SK-N-SH (cell line): ENCODE results near the gene ADGRB2.

ENCODE experiments used
- EP300 ChIP-seq, 2 experiments: IDR thresholded peaks; 2 replicates each; pipeline versions ENCODE4 v1.4.0 to v1.6.1; 2012; ENCODE audit warnings: borderline replicate concordance in 1 of 2, low read depth in 1 of 2, low read length in 1 of 2
- NFIC ChIP-seq: IDR thresholded peaks from 2 replicates; pipeline ENCODE4 v1.4.0; 2012; ENCODE audit warnings: borderline replicate concordance
- RAD21 ChIP-seq: IDR thresholded peaks from 2 replicates; pipeline ENCODE4 v1.6.1; 2012; ENCODE audit warnings: mild to moderate bottlenecking, low read length
- SMC3 ChIP-seq: IDR thresholded peaks from 2 replicates; pipeline ENCODE4 v1.6.1; 2012; ENCODE audit warnings: low read depth, low read length, improper control_type of control experiment
- TEAD4 ChIP-seq: IDR thresholded peaks from 2 replicates; pipeline ENCODE4 v1.4.0; 2012; ENCODE audit warnings: mild to moderate bottlenecking, borderline replicate concordance; ENCODE audit not compliant: insufficient read depth
- YY1 ChIP-seq: IDR thresholded peaks from 2 replicates; pipeline ENCODE4 v1.4.0; 2012; ENCODE audit warnings: low read depth, mild to moderate bottlenecking
- TF ChIP-seq, protein P1 (sequence below): fragments of 150-350 bp; IDR thresholded peaks from 2 replicates; pipeline ENCODE4 v1.6.1; 2016; ENCODE audit warnings: mild to moderate bottlenecking, low read depth, low read length
- TF ChIP-seq, protein P2 (sequence below): fragments of 200-600 bp; sonication (generic); IDR thresholded peaks from 2 replicates; pipeline ENCODE4 v1.6.1; 2017; ENCODE audit warnings: antibody characterized with exemption, mild to moderate bottlenecking, moderate library complexity

DNA sequence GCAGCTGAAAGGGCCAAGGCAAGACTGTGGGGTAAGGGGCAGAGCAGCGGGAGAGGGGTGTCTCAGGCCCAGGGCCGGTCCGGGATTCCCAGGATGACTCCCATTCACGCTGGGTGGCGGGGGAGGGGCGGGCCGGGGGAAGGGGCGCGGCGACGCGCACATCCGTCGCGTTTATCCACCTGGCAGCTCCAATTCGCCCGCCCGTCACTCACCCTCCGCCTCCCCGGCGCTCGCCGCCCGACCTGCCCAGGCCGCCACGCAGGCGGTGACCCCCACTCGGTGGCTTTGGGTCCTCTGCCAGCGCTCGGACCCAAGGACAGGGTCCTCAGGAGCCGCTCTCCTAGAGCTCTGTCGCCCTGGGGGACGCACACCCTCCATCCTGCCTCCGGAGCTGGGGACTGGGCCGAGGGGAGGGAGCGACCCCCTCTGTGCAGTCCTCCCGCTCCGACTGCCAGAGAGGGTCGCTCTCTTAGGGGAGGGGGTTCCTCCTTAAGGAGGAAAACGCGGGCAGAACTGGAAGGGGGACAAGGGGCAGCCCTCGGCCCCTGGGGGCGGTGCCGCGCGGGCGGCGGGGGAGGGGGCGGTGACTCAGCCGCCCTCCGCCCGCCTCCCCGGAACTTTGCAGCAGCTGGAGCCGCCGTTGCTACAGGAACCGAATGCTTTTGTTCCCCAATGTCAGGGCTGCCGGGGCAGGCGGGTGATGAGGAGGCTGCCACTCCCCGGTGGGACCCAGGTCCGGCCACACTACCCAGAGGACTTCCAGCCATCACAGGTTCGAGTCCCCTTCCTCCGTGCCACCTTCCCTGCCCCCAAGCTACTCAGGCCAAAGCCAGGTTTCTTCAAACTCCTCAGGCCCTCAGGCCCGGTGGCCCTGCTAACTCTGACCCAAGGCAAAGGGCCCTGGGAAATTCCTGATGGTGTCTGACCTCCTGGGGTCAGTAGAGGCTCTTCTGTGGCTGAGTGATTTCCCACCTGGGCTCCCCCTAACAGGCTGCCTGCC is 3.4 kb downstream of the ADGRB2 start:
- TF ChIP-seq, protein P1, sequence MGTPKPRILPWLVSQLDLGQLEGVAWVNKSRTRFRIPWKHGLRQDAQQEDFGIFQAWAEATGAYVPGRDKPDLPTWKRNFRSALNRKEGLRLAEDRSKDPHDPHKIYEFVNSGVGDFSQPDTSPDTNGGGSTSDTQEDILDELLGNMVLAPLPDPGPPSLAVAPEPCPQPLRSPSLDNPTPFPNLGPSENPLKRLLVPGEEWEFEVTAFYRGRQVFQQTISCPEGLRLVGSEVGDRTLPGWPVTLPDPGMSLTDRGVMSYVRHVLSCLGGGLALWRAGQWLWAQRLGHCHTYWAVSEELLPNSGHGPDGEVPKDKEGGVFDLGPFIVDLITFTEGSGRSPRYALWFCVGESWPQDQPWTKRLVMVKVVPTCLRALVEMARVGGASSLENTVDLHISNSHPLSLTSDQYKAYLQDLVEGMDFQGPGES = no peak
- TF ChIP-seq, protein P2, sequence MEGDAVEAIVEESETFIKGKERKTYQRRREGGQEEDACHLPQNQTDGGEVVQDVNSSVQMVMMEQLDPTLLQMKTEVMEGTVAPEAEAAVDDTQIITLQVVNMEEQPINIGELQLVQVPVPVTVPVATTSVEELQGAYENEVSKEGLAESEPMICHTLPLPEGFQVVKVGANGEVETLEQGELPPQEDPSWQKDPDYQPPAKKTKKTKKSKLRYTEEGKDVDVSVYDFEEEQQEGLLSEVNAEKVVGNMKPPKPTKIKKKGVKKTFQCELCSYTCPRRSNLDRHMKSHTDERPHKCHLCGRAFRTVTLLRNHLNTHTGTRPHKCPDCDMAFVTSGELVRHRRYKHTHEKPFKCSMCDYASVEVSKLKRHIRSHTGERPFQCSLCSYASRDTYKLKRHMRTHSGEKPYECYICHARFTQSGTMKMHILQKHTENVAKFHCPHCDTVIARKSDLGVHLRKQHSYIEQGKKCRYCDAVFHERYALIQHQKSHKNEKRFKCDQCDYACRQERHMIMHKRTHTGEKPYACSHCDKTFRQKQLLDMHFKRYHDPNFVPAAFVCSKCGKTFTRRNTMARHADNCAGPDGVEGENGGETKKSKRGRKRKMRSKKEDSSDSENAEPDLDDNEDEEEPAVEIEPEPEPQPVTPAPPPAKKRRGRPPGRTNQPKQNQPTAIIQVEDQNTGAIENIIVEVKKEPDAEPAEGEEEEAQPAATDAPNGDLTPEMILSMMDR = no peak
- TF ChIP-seq SMC3 (no peak), RAD21 (no peak), YY1 (no peak), NFIC (no peak), EP300 (IDR thresholded peaks at IDR 0.05; ENCODE audit: borderline replicate concordance in 1 of 2, low read depth in 1 of 2, low read length in 1 of 2) (no peak), TEAD4 (no peak)
